ENCODE measurements around the gene CMSS1. TPM values are rescaled to one million over a fixed set of nuclear protein-coding genes. Genes with fewer than 3 reads are reported as not detected.

CMSS1 gene
- total and polyA plus RNA-seq, 2 donors (not counting 1 experiment from before 2014, with no cell fraction given) = 7.3 to 22.8 TPM

GRCh38 chr3:99919694-99920093, 102.0 kb downstream of the CMSS1 start:
- no peaks in the 10 kb centered on the region for H3K79me2 ChIP-seq (ENCODE audit: control insufficient read depth, insufficient read depth, low read length)
- no peak for DNase-seq
- H3K36me3 ChIP-seq (replicated peaks in 1 of 2; ENCODE audit: control extremely low read depth in 1 of 2, control insufficient read depth in 1 of 2, extremely low read depth in 1 of 2, insufficient read depth in 2 of 2, low read length in 1 of 2) = no peaks in the 10 kb centered on the region
- no peak overlapping the region for H2AFZ ChIP-seq (ENCODE audit: insufficient read depth, low read depth, low read length, poor library complexity, severe bottlenecking)
- Mint-ChIP-seq H3K27me3 (no peaks in the 10 kb centered on the region), H3K9me3 (ENCODE audit: insufficient read depth) (no peaks in the 10 kb centered on the region), H3K27ac (no peak overlapping the region), H3K4me1 (peaks cover 13% of the 10 kb centered on the region), H3K4me3 (no peak overlapping the region)
- TF ChIP-seq CTCF (IDR thresholded peaks at IDR 0.05) = no peak
- no peak for TF ChIP-seq EZH2 (IDR thresholded peaks at IDR 0.05; ENCODE audit: borderline replicate concordance, insufficient read depth, low read depth, low read length, poor library complexity, severe bottlenecking)
- no peaks in the 10 kb centered on the region for H3K27me3 ChIP-seq (replicated peaks in 1 of 4; ENCODE audit: control extremely low read depth in 1 of 4, control insufficient read depth in 3 of 4, insufficient read depth in 4 of 4, low read length in 3 of 4)
- H3K9me3 ChIP-seq (ENCODE audit: control extremely low read depth in 1 of 3, control insufficient read depth in 2 of 3, insufficient read depth in 1 of 3, low read length in 2 of 3) = no peaks in the 10 kb centered on the region
- ChIA-PET POLR2A (no interaction called here), CTCF (no interaction called here)
- H3K4me2 ChIP-seq (replicated peaks; ENCODE audit: low read depth, low read length, poor library complexity, severe bottlenecking) = no peak overlapping the region
- H4K20me1 ChIP-seq (ENCODE audit: control insufficient read depth, insufficient read depth, low read length, poor library complexity, severe bottlenecking) = no peaks in the 10 kb centered on the region
- H3K4me3 ChIP-seq (ENCODE audit: control extremely low read depth in 1 of 5, extremely low read depth in 1 of 5, insufficient read depth in 1 of 5, low read depth in 2 of 5, low read length in 4 of 5) = no peak overlapping the region
- peaks cover 4 to 7% of the 10 kb centered on the region in 2 donors for H3K4me1 ChIP-seq (ENCODE audit: control insufficient read depth in 2 of 2, insufficient read depth in 2 of 2, low read length in 2 of 2)
- no peak overlapping the region for H3K9ac ChIP-seq (ENCODE audit: low read length)
- ATAC-seq (ENCODE audit: low read depth) = no peak
- H3K27ac ChIP-seq (ENCODE audit: low read length in 2 of 2) = no peak overlapping the region
- intact Hi-C loops (cut with micrococcal nuclease) = no loop called here

GRCh38 chr3:99920481-99921376, 103.1 kb downstream of the CMSS1 start:
- H3K9me3 ChIP-seq (ENCODE audit: control extremely low read depth in 1 of 3, control insufficient read depth in 2 of 3, insufficient read depth in 1 of 3, low read length in 2 of 3) = no peaks in the 10 kb centered on the region
- no peaks in the 10 kb centered on the region for H3K9me3 Mint-ChIP-seq (ENCODE audit: insufficient read depth)
- H3K79me2 ChIP-seq (ENCODE audit: control insufficient read depth, insufficient read depth, low read length) = no peaks in the 10 kb centered on the region
- no peak overlapping the region for H2AFZ ChIP-seq (ENCODE audit: insufficient read depth, low read depth, low read length, poor library complexity, severe bottlenecking)
- no peaks in the 10 kb centered on the region for H3K27me3 ChIP-seq (replicated peaks in 1 of 4; ENCODE audit: control extremely low read depth in 1 of 4, control insufficient read depth in 3 of 4, insufficient read depth in 4 of 4, low read length in 3 of 4)
- peaks cover 4 to 7% of the 10 kb centered on the region in 2 donors for H3K4me1 ChIP-seq (ENCODE audit: control insufficient read depth in 2 of 2, insufficient read depth in 2 of 2, low read length in 2 of 2)
- ChIA-PET CTCF (no interaction called here), POLR2A (no interaction called here)
- H3K4me3 Mint-ChIP-seq = peak overlapping the region; percentile 10
- no peak overlapping the region for H3K9ac ChIP-seq (ENCODE audit: low read length)
- no peaks in the 10 kb centered on the region for H3K36me3 ChIP-seq (replicated peaks in 1 of 2; ENCODE audit: control extremely low read depth in 1 of 2, control insufficient read depth in 1 of 2, extremely low read depth in 1 of 2, insufficient read depth in 2 of 2, low read length in 1 of 2)
- intact Hi-C loops (cut with micrococcal nuclease) = no loop called here
- no peak overlapping the region for H3K4me2 ChIP-seq (replicated peaks; ENCODE audit: low read depth, low read length, poor library complexity, severe bottlenecking)
- H3K27me3 Mint-ChIP-seq = no peaks in the 10 kb centered on the region
- no peaks in the 10 kb centered on the region for H4K20me1 ChIP-seq (ENCODE audit: control insufficient read depth, insufficient read depth, low read length, poor library complexity, severe bottlenecking)
- H3K4me3 ChIP-seq (ENCODE audit: control extremely low read depth in 1 of 5, extremely low read depth in 1 of 5, insufficient read depth in 1 of 5, low read depth in 2 of 5, low read length in 4 of 5) = no peak overlapping the region
- TF ChIP-seq EZH2 (IDR thresholded peaks at IDR 0.05; ENCODE audit: borderline replicate concordance, insufficient read depth, low read depth, low read length, poor library complexity, severe bottlenecking) (no peak), CTCF (IDR thresholded peaks at IDR 0.05) (no peak)
- no peak overlapping the region for H3K27ac Mint-ChIP-seq
- DNase-seq (peak; percentile 10), ATAC-seq (ENCODE audit: low read depth) (no peak)
- WGBS (ENCODE audit: insufficient coverage) = 93% methylated on average over 6 of the region's 10 CpGs
- no peak overlapping the region for H3K27ac ChIP-seq (ENCODE audit: low read length in 2 of 2)
- H3K4me1 Mint-ChIP-seq = peaks cover 13% of the 10 kb centered on the region

Measured in B cell (primary cell).